ENCODE data around the gene FRMD1. TPM values are rescaled to one million over a fixed set of nuclear protein-coding genes. Genes with fewer than 3 reads are reported as not detected.

Gene FRMD1
- total and polyA plus RNA-seq, 2 donors (not counting 3 experiments of a cell fraction or from before 2014, with no cell fraction given) = not detected

- DNase-seq (ENCODE audit: low read depth, low spot score) (no peak), FAIRE-seq (no peak)
- BruUV-seq (replicated peaks) = no TSS peak
- Histone ChIP-seq H3K4me1 (ENCODE audit: control insufficient read depth, extremely low read depth, insufficient read depth, low read length) (no peaks in the 10 kb centered on the region), H3K27ac (ENCODE audit: insufficient read depth, low read depth, low read length) (no peak overlapping the region), H2AFZ (ENCODE audit: low read depth, low read length) (no peak overlapping the region), H3K36me3 (ENCODE audit: control insufficient read depth in 2 of 2, extremely low read depth in 1 of 2, insufficient read depth in 2 of 2, low read length in 2 of 2) (no peaks in the 10 kb centered on the region), H3K9ac (replicated peaks; ENCODE audit: extremely low read depth, insufficient read depth, low read length) (no peak overlapping the region), H3K4me2 (ENCODE audit: insufficient read depth, low read length) (no peak overlapping the region), H3K4me3 (replicated peaks in 1 of 3; ENCODE audit: insufficient read depth in 1 of 3, low read depth in 1 of 3, low read length in 3 of 3) (no peak overlapping the region), H3K9me1 (replicated peaks; ENCODE audit: control insufficient read depth, extremely low read depth, insufficient read depth, low read length) (no peaks in the 10 kb centered on the region), H4K20me1 (replicated peaks; ENCODE audit: control insufficient read depth, extremely low read depth, insufficient read depth, low read length) (no peaks in the 10 kb centered on the region), H3K9me3 (replicated peaks; ENCODE audit: control insufficient read depth, insufficient read depth, low read length) (no peaks in the 10 kb centered on the region), H3K79me2 (ENCODE audit: control insufficient read depth, insufficient read depth, low read length) (no peaks in the 10 kb centered on the region), H3K27me3 (ENCODE audit: control insufficient read depth in 2 of 2, insufficient read depth in 2 of 2, low read length in 2 of 2) (no peaks in the 10 kb centered on the region)
- ChIA-PET CTCF (no interaction called here), POLR2A (no interaction called here)
- dilution Hi-C loops (cut with MboI; ENCODE audit: extremely low pct_ligation_motif_present, low sequenced_read_pairs) (no loop called here), intact Hi-C loops (cut with micrococcal nuclease) (no loop called here)
- TF ChIP-seq POLR2A (IDR thresholded peaks at IDR 0.05; ENCODE audit: low read depth, low read length) = no peak
- no peak for TF ChIP-seq POLR2AphosphoS5 (IDR thresholded peaks at IDR 0.05; ENCODE audit: insufficient read depth, low read depth, low read length)
- TF ChIP-seq EZH2 (IDR thresholded peaks at IDR 0.05; ENCODE audit: borderline replicate concordance, low read depth, low read length, severe bottlenecking) = no peak
- no peak for TF ChIP-seq MYC (IDR thresholded peaks at IDR 0.05; ENCODE audit: low read depth, low read length)
- TF ChIP-seq FOS (IDR thresholded peaks at IDR 0.05; ENCODE audit: borderline replicate concordance, insufficient read depth, low read length) = no peak
- no peak for TF ChIP-seq JUN (IDR thresholded peaks at IDR 0.05; ENCODE audit: borderline replicate concordance, insufficient read depth, insufficient read length, low read depth)
- no peak for TF ChIP-seq CTCF (IDR thresholded peaks at IDR 0.05; ENCODE audit: extremely low read depth in 1 of 2, insufficient read depth in 1 of 2, low read depth in 1 of 2, low read length in 2 of 2)
- TF ChIP-seq MAX (IDR thresholded peaks at IDR 0.05; ENCODE audit: insufficient read depth, insufficient read length) = no peak
- TF ChIP-seq GATA2 (IDR thresholded peaks at IDR 0.05; ENCODE audit: insufficient read depth, insufficient read length, low read depth, low read length) = no peak
Measured at GRCh38 chr6:168122011-168122410, 43.0 kb upstream of the FRMD1 start.
